HepG2 (cell line): Measurements from ENCODE around the gene DEFB124. TPM values are rescaled to one million over a fixed set of nuclear protein-coding genes. Genes with fewer than 3 reads are reported as not detected.

Experiments
- AKAP8 ChIP-seq: sonication (generic); formaldehyde crosslinking; IDR thresholded peaks from 2 replicates; pipeline ENCODE4 v1.5.1; 2020; ENCODE audit warnings: mild to moderate bottlenecking, missing genetic modification reagents
- DNMT1 ChIP-seq: sonication (generic); formaldehyde crosslinking; IDR thresholded peaks from 2 replicates; pipeline ENCODE4 v1.5.1; 2020; ENCODE audit warnings: mild to moderate bottlenecking, missing genetic modification reagents
- KDM3A ChIP-seq: IDR thresholded peaks from 2 replicates; pipeline ENCODE4 v1.6.1; 2018; ENCODE audit warnings: low read depth, missing compliant biosample characterization
- MIXL1 ChIP-seq: IDR thresholded peaks from 2 replicates; pipeline ENCODE4 v1.6.1; 2016
- NAIF1 ChIP-seq: sonication (generic); formaldehyde crosslinking; IDR thresholded peaks from 2 replicates; pipeline ENCODE4 v1.5.0; 2020; ENCODE audit warnings: mild to moderate bottlenecking, missing genetic modification reagents, borderline replicate concordance
- NFE2 ChIP-seq: sonication (generic); formaldehyde crosslinking; IDR thresholded peaks from 2 replicates; pipeline ENCODE4 v1.4.0; 2020; ENCODE audit warnings: missing genetic modification reagents
- NFKBIZ ChIP-seq: IDR thresholded peaks from 2 replicates; pipeline ENCODE4 v1.6.1; 2018; ENCODE audit warnings: missing genetic modification reagents, missing compliant biosample characterization
- PAXIP1 ChIP-seq: sonication (generic); formaldehyde crosslinking; conservative IDR thresholded peaks from 2 replicates; pipeline ENCODE4 v1.4.0; 2020; ENCODE audit warnings: mild to moderate bottlenecking, missing genetic modification reagents, moderate library complexity
- POLR2G ChIP-seq: fragments of 200-400 bp; formaldehyde crosslinking; IDR thresholded peaks from 2 replicates; pipeline ENCODE4 v1.6.1; 2018; ENCODE audit warnings: mild to moderate bottlenecking, low read depth, low read length, moderate library complexity
- RFX5 ChIP-seq: IDR thresholded peaks from 2 replicates; pipeline ENCODE4 v1.6.1; 2011; ENCODE audit warnings: low read depth, low read length, improper control_type of control experiment
- SAFB2 ChIP-seq: sonication (generic); formaldehyde crosslinking; IDR thresholded peaks from 2 replicates; pipeline ENCODE4 v1.5.1; 2020; ENCODE audit warnings: missing genetic modification reagents, low read depth, mild to moderate bottlenecking, borderline replicate concordance
- TARDBP ChIP-seq: sonication (generic); formaldehyde crosslinking; IDR thresholded peaks from 2 replicates; pipeline ENCODE4 v1.8.0; 2022; ENCODE audit warnings: mild to moderate bottlenecking, missing genetic modification reagents
- TBP ChIP-seq: sonication (generic); formaldehyde crosslinking; IDR thresholded peaks from 2 replicates; pipeline ENCODE4 v1.5.0; 2020; ENCODE audit warnings: missing genetic modification reagents
- XBP1 ChIP-seq: sonication (generic); formaldehyde crosslinking; IDR thresholded peaks from 2 replicates; pipeline ENCODE4 v1.5.0; 2020; ENCODE audit warnings: missing genetic modification reagents
- ZBTB20 ChIP-seq: sonication (generic); formaldehyde crosslinking; IDR thresholded peaks from 2 replicates; pipeline ENCODE4 v1.8.1; 2023; ENCODE audit warnings: missing genetic modification reagents, low read depth, mild to moderate bottlenecking, borderline replicate concordance
- ZFX ChIP-seq: sonication (generic); formaldehyde crosslinking; IDR thresholded peaks from 2 replicates; pipeline ENCODE4 v1.4.0; 2020; ENCODE audit warnings: mild to moderate bottlenecking, low read depth, missing genetic modification reagents, moderate library complexity
- ZKSCAN1 ChIP-seq: fragments of 150-350 bp; IDR thresholded peaks from 2 replicates; pipeline ENCODE4 v1.6.1; 2014; ENCODE audit warnings: low read length
- ZNF225 ChIP-seq: sonication (generic); formaldehyde crosslinking; IDR thresholded peaks from 2 replicates; pipeline ENCODE4 v1.4.0; 2020; ENCODE audit warnings: mild to moderate bottlenecking, missing genetic modification reagents
- ZNF232 ChIP-seq: sonication (generic); formaldehyde crosslinking; IDR thresholded peaks from 2 replicates; pipeline ENCODE4 v1.4.0; 2020; ENCODE audit warnings: missing genetic modification reagents, borderline replicate concordance
- ZNF282 ChIP-seq: fragments of 450-650 bp; IDR thresholded peaks from 2 replicates; pipeline ENCODE4 v1.6.1; 2018; ENCODE audit not compliant: partially characterized antibody
- ZNF619 ChIP-seq: sonication (generic); formaldehyde crosslinking; IDR thresholded peaks from 2 replicates; pipeline ENCODE4 v1.4.0; 2020; ENCODE audit warnings: mild to moderate bottlenecking, missing genetic modification reagents
- ZZZ3 ChIP-seq: sonication (generic); formaldehyde crosslinking; IDR thresholded peaks from 2 replicates; pipeline ENCODE4 v1.4.0; 2020; ENCODE audit warnings: missing genetic modification reagents, mild to moderate bottlenecking, borderline replicate concordance
- polyA plus RNA-seq, 8 experiments: library from polyadenylated mRNA; depleted of rRNA in 3 of 8; stranded (reverse) in 7 of 8; unstranded in 1 of 8; fragments of >200 nt; fragmentation: Illumina TruSeq in 4 of 8; extraction: Trizol in 4 of 8; gene quantifications; 2 replicates each; pipeline versions ENCODE4 v1.2.1 to v1.2.3, GENCODE V29; 2011 to 2016; ENCODE audit warnings: low read depth in 4 of 8, missing spikeins in 1 of 8, mixed read lengths in 1 of 8; ENCODE audit not compliant: insufficient read depth in 1 of 8
- total RNA-seq, 5 experiments: library from RNA; depleted of rRNA; stranded (reverse); fragments of >200 nt; fragmentation: Illumina TruSeq; extraction: Trizol; gene quantifications; 2 replicates each; pipeline ENCODE4 v1.2.3, GENCODE V29; 2016; ENCODE audit warnings: low read depth in 1 of 5
- TF ChIP-seq, protein P1 (sequence below): sonication (generic); formaldehyde crosslinking; IDR thresholded peaks from 2 replicates; pipeline ENCODE4 v1.8.0; 2022; ENCODE audit warnings: mild to moderate bottlenecking, missing genetic modification reagents, moderate library complexity
- TF ChIP-seq, protein P2 (sequence below): sonication (generic); formaldehyde crosslinking; IDR thresholded peaks from 2 replicates; pipeline ENCODE4 v1.8.0; 2023; ENCODE audit warnings: mild to moderate bottlenecking, missing genetic modification reagents

DEFB124 gene
- total and polyA plus RNA-seq, 2 of the 13 experiments (the other 11 are each of a cell fraction or from before 2014, with no cell fraction given): not detected

DNA sequence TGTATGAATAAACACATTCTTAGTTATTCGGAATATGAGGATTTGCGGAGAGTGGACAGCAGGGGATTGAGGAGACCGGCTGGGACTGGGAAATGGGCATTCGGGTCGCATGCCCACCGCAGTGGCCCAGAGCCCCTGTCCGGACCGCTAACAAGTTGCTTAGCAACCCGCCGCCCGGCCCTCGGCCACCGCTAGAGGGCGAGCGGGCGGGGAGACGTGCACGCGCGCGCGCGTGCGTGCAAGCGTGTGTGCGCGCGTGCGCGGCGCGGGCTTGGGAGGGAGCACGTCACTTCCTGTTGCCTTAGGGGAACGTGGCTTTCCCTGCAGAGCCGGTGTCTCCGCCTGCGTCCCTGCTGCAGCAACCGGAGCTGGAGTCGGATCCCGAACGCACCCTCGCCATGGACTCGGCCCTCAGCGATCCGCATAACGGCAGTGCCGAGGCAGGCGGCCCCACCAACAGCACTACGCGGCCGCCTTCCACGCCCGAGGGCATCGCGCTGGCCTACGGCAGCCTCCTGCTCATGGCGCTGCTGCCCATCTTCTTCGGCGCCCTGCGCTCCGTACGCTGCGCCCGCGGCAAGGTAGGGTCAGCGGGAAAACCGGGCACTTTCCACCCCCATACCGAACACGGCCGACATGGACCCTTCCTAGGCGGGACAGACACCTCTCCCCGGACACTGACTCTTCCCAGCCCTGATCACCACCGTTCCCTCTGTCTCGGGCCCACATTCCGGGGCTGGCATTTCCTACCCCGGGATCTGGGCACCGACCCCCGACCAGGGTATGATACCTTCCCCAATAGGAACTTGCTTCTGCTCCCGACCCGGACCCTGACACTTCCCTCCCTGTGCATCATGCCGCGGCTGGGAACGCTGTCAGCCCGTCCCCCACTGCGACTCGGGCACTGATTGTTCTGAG lies 39.5 kb upstream of the DEFB124 start, which contains the start of gene HM13 (continued):
- TF ChIP-seq AKAP8 (peak; percentile 46; the same call in 1 of the 2 replicates), NFKBIZ (CRISPR knock-in tag) (peak; percentile 72; the same call in 1 of the 2 replicates), ZNF619 (CRISPR knock-in tag) (peak; percentile 78), POLR2G (peak; percentile 98), XBP1 (CRISPR knock-in tag) (peak; percentile 96), ZNF282 (no peak), NAIF1 (CRISPR knock-in tag) (peak; percentile 90), ZBTB20 (CRISPR knock-in tag) (peak; percentile 82; the same call in 1 of the 2 replicates), ZZZ3 (peak; percentile 94), PAXIP1 (CRISPR knock-in tag) (peak; percentile 60), ZKSCAN1 (peak; percentile 11; the same call in 1 of the 2 replicates), ZNF225 (peak; percentile 100), MIXL1 (peak; percentile 17; the same call in 1 of the 2 replicates), ZFX (CRISPR knock-in tag) (peak; percentile 99), ZNF232 (CRISPR knock-in tag) (peak; percentile 97), TARDBP (CRISPR knock-in tag) (peak; percentile 38; the same call in 1 of the 2 replicates), NFE2 (CRISPR knock-in tag) (no peak), RFX5 (peak; percentile 49; the same call in 1 of the 2 replicates), KDM3A (peak; percentile 89), DNMT1 (CRISPR knock-in tag) (peak; percentile 74), SAFB2 (CRISPR knock-in tag) (peak; percentile 63), TBP (CRISPR knock-in tag) (peak; percentile 91; the same call in 1 of the 2 replicates)
- TF ChIP-seq, protein P1, sequence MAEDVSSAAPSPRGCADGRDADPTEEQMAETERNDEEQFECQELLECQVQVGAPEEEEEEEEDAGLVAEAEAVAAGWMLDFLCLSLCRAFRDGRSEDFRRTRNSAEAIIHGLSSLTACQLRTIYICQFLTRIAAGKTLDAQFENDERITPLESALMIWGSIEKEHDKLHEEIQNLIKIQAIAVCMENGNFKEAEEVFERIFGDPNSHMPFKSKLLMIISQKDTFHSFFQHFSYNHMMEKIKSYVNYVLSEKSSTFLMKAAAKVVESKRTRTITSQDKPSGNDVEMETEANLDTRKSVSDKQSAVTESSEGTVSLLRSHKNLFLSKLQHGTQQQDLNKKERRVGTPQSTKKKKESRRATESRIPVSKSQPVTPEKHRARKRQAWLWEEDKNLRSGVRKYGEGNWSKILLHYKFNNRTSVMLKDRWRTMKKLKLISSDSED (CRISPR knock-in tag): peak; percentile 73; the same call in 1 of the 2 replicates
- TF ChIP-seq, protein P2, sequence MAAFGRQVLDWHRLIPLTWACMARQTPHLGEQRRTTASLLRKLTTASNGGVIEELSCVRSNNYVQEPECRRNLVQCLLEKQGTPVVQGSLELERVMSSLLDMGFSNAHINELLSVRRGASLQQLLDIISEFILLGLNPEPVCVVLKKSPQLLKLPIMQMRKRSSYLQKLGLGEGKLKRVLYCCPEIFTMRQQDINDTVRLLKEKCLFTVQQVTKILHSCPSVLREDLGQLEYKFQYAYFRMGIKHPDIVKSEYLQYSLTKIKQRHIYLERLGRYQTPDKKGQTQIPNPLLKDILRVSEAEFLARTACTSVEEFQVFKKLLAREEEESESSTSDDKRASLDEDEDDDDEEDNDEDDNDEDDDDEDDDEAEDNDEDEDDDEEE (CRISPR knock-in tag): peak; percentile 99
